HEK293 (cell line): ENCODE results near the gene MAP3K6.

Source experiments
- CTCF ChIA-PET: fragments of 350-600 bp; formaldehyde crosslinking; extraction: SDS; loops from one replicate; lab custom pipeline; 2021; ENCODE audit warnings: antibody characterized with exemption; lab: Yijun Ruan, JAX
- POLR2A ChIA-PET: fragments of 300-600 bp; formaldehyde crosslinking; extraction: SDS; loops from one replicate; lab custom pipeline; 2020; ENCODE audit warnings: antibody characterized with exemption, inconsistent platforms; lab: Yijun Ruan, JAX
- H3K27ac ChIP-seq: fragments of 200-500 bp; sonication (Bioruptor generic); 2 replicates; pipeline ENCODE4 v1.5.1; 2014; ENCODE audit warnings: low read depth, low read length, control low read depth, inconsistent platforms; ENCODE audit errors: extremely low read depth
- H3K36me3 ChIP-seq, 2 experiments: fragments of 200-500 bp in 1 of 2; sonication (Bioruptor generic) in 1 of 2; 1 replicate in 1 of 2; 2 replicates in 1 of 2; pipeline ENCODE4 v1.5.1; 2014 to 2017; ENCODE audit warnings: inconsistent platforms in 2 of 2, low read length in 2 of 2; ENCODE audit not compliant: control insufficient read depth in 2 of 2, insufficient read depth in 1 of 2
- H3K4me1 ChIP-seq: fragments of 200-500 bp; sonication (Bioruptor generic); 2 replicates; pipeline ENCODE4 v1.5.1; 2014; ENCODE audit warnings: mild to moderate bottlenecking, low read length, inconsistent platforms; ENCODE audit not compliant: control insufficient read depth, insufficient read depth
- H3K4me3 ChIP-seq: 2 replicates; pipeline ENCODE4 v1.5.1; 2011; ENCODE audit warnings: low read depth, mild to moderate bottlenecking, control low read depth, low read length, moderate library complexity
- H3K9me3 ChIP-seq: fragments of 200-500 bp; sonication (Bioruptor generic); 2 replicates; pipeline ENCODE4 v1.5.1; 2014; ENCODE audit warnings: low read depth, low read length, inconsistent platforms; ENCODE audit not compliant: control insufficient read depth, insufficient read depth
- EGR2 ChIP-seq: fragments of 450-650 bp; formaldehyde crosslinking; IDR thresholded peaks from 2 replicates; pipeline ENCODE4 v1.5.1; 2016; ENCODE audit warnings: low read depth, missing biosample characterization, missing genetic modification characterization
- KLF1 ChIP-seq: fragments of 450-650 bp; formaldehyde crosslinking; IDR thresholded peaks from 2 replicates; pipeline ENCODE4 v1.5.1; 2016; ENCODE audit warnings: missing biosample characterization, missing genetic modification characterization
- MZF1 ChIP-seq: fragments of 450-650 bp; formaldehyde crosslinking; IDR thresholded peaks from 2 replicates; pipeline ENCODE4 v1.5.1; 2017; ENCODE audit warnings: missing biosample characterization, missing genetic modification characterization, borderline replicate concordance
- SCRT2 ChIP-seq: fragments of 450-650 bp; formaldehyde crosslinking; IDR thresholded peaks from 2 replicates; pipeline ENCODE4 v1.5.1; 2016; ENCODE audit warnings: missing biosample characterization, missing genetic modification characterization
- SP3 ChIP-seq: fragments of 450-650 bp; formaldehyde crosslinking; IDR thresholded peaks from 2 replicates; pipeline ENCODE4 v1.5.1; 2016; ENCODE audit warnings: missing biosample characterization, missing genetic modification characterization
- WT1 ChIP-seq: fragments of 450-650 bp; formaldehyde crosslinking; IDR thresholded peaks from 2 replicates; pipeline ENCODE4 v1.5.1; 2016; ENCODE audit warnings: missing biosample characterization, missing genetic modification characterization
- ZBTB8A ChIP-seq: fragments of 450-650 bp; formaldehyde crosslinking; IDR thresholded peaks from 2 replicates; pipeline ENCODE4 v1.5.1; 2016; ENCODE audit warnings: missing biosample characterization, missing genetic modification characterization
- ZFHX2 ChIP-seq: fragments of 450-650 bp; formaldehyde crosslinking; conservative IDR thresholded peaks from 2 replicates; pipeline ENCODE4 v1.5.1; 2016; ENCODE audit warnings: missing biosample characterization, missing genetic modification characterization
- ZIC2 ChIP-seq: fragments of 450-650 bp; formaldehyde crosslinking; IDR thresholded peaks from 2 replicates; pipeline ENCODE4 v1.5.1; 2016; ENCODE audit warnings: missing biosample characterization, missing genetic modification characterization
- ZNF157 ChIP-seq: fragments of 450-650 bp; formaldehyde crosslinking; IDR thresholded peaks from 2 replicates; pipeline ENCODE4 v1.5.1; 2016; ENCODE audit warnings: missing biosample characterization, missing genetic modification characterization
- ZNF274 ChIP-seq, 2 experiments: fragments of 200-500 bp in 1 of 2; fragments of 450-650 bp in 1 of 2; sonication (Bioruptor generic) in 1 of 2; formaldehyde crosslinking in 1 of 2; IDR thresholded peaks; 2 replicates each; pipeline versions ENCODE4 v1.5.1 to v1.6.1; 2014 to 2016; ENCODE audit warnings: borderline replicate concordance in 1 of 2, inconsistent platforms in 1 of 2, low read length in 1 of 2, missing biosample characterization in 1 of 2, missing genetic modification characterization in 1 of 2
- ZNF335 ChIP-seq: fragments of 450-650 bp; formaldehyde crosslinking; conservative IDR thresholded peaks from 2 replicates; pipeline ENCODE4 v1.5.1; 2016; ENCODE audit warnings: missing biosample characterization, missing genetic modification characterization
- ZNF350 ChIP-seq: fragments of 450-650 bp; formaldehyde crosslinking; IDR thresholded peaks from 2 replicates; pipeline ENCODE4 v1.5.0; 2017; ENCODE audit warnings: missing biosample characterization, mild to moderate bottlenecking, missing genetic modification characterization
- ZNF398 ChIP-seq: fragments of 450-650 bp; formaldehyde crosslinking; IDR thresholded peaks from 2 replicates; pipeline ENCODE4 v1.5.1; 2017; ENCODE audit warnings: missing biosample characterization, missing genetic modification characterization
- ZNF501 ChIP-seq: fragments of 450-650 bp; formaldehyde crosslinking; IDR thresholded peaks from 2 replicates; pipeline ENCODE4 v1.5.1; 2016; ENCODE audit warnings: missing biosample characterization, missing genetic modification characterization
- ZNF544 ChIP-seq: fragments of 450-650 bp; formaldehyde crosslinking; IDR thresholded peaks from 2 replicates; pipeline ENCODE4 v1.5.0; 2017; ENCODE audit warnings: missing biosample characterization, missing genetic modification characterization
- ZNF571 ChIP-seq: fragments of 450-650 bp; formaldehyde crosslinking; IDR thresholded peaks from 2 replicates; pipeline ENCODE4 v1.5.0; 2017; ENCODE audit warnings: missing biosample characterization, missing genetic modification characterization
- ZNF600 ChIP-seq: fragments of 450-650 bp; formaldehyde crosslinking; IDR thresholded peaks from 2 replicates; pipeline ENCODE4 v1.5.1; 2016; ENCODE audit warnings: missing biosample characterization, missing genetic modification characterization
- ZNF621 ChIP-seq: fragments of 450-650 bp; formaldehyde crosslinking; IDR thresholded peaks from 2 replicates; pipeline ENCODE4 v1.5.1; 2017; ENCODE audit warnings: missing biosample characterization, missing genetic modification characterization
- ZNF639 ChIP-seq: fragments of 450-650 bp; formaldehyde crosslinking; IDR thresholded peaks from 2 replicates; pipeline ENCODE4 v1.5.1; 2016; ENCODE audit warnings: missing biosample characterization, missing genetic modification characterization
- TF ChIP-seq, protein P1 (sequence below): fragments of 450-650 bp; formaldehyde crosslinking; IDR thresholded peaks from 2 replicates; pipeline ENCODE4 v1.5.1; 2016; ENCODE audit warnings: missing biosample characterization, missing genetic modification characterization
- TF ChIP-seq, protein P2 (sequence below): fragments of 450-650 bp; formaldehyde crosslinking; IDR thresholded peaks from 2 replicates; pipeline ENCODE4 v1.5.1; 2016; ENCODE audit warnings: missing biosample characterization, missing genetic modification characterization
- TF ChIP-seq, protein P3 (sequence below): fragments of 450-650 bp; formaldehyde crosslinking; IDR thresholded peaks from 2 replicates; pipeline ENCODE4 v1.5.1; 2017; ENCODE audit warnings: missing biosample characterization, mild to moderate bottlenecking, missing genetic modification characterization, moderate library complexity

Gene MAP3K6

GRCh38 chr1:27343639-27344025 is 23.1 kb downstream of the MAP3K6 start:
- Histone ChIP-seq H3K4me3 (no peak overlapping the region; the same call in 1 of the 2 replicates), H3K9me3 (no peaks in the 10 kb centered on the region), H3K27ac (no peak overlapping the region), H3K4me1 (peaks cover 3% of the 10 kb centered on the region; the same call in 1 of the 2 replicates), H3K36me3 (peaks cover 0 to 4% of the 10 kb centered on the region in 2 experiments; a peak in 1 of 3 replicates)
- ChIA-PET CTCF (interaction anchor here (0.6 to 4.7 kb wide), 5 partner anchors 11 to 454 kb away, joined by 3 to 34 read pairs (median 3); partner anchors contain the start of gene GPN2), POLR2A (no interaction called here)
- TF ChIP-seq KLF1 (tag by site-specific recombination) = peak; percentile 14; the same call in 1 of the 2 replicates
- TF ChIP-seq ZNF571 (tag by site-specific recombination) = no peak
- TF ChIP-seq ZNF274 (IDR thresholded peaks at IDR 0.05; ENCODE audit: low read length) = no peak
- no peak for TF ChIP-seq ZNF274 (tag by site-specific recombination; IDR thresholded peaks at IDR 0.05; ENCODE audit: borderline replicate concordance)

DNA sequence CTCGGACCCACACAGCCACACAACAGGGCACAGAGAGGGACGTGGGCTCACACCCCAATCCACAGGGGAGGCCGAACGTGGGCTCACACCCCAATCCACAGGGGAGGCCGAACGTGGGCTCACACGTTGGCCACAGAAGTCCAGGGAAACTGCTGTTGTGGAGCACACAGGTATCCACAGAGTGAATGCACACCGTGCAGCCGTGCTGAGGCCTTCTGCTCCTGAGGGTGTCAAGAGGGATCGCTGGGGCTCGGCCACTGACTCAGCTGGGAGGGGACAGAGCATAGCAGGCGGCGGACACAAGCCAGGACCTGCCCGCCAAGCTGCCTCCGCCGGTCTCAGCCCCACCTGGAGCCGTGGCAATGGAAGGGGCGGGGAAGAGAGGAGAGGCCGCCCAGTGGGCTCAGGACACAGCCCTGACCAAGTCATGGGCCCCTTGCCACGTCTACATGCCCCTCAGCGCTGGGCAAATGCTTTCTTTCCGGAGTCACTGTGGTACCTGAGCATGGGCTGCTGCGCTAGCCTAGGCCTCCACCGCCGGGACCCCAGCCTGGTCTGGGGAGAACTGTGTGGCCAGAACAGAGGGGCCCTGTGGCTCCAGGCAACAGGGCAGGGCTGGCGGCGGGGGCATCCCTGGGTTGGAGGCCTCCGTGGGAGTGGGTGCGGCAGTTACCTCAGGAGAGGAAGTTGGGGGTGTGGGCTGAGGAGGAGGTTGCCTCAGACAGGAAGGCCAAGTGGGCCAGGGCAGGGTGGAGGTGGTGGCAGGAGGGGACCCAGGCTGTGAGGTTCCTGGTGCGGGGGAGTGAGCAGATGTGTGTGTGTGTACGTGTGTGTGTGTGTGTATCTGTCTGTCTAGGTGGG is 23.8 kb downstream of the MAP3K6 start:
- Histone ChIP-seq H3K27ac (no peak overlapping the region), H3K36me3 (peaks cover 0 to 6% of the 10 kb centered on the region in 2 experiments; a peak in 1 of 3 replicates), H3K9me3 (no peaks in the 10 kb centered on the region), H3K4me1 (peaks cover 3% of the 10 kb centered on the region; the same call in 1 of the 2 replicates), H3K4me3 (peak overlapping the region; percentile 27)
- ChIA-PET CTCF (interaction anchor here (0.5 to 4.7 kb wide), 8 partner anchors 10 to 865 kb away, joined by 3 to 34 read pairs (median 4); partner anchors contain the start of gene GPN2), POLR2A (interaction anchor here (2.2 kb wide), 1 partner anchor 23 kb away, joined by 8 read pairs; no protein-coding TSS in a partner anchor)
- TF ChIP-seq ZNF600 (peak; percentile 81), ZBTB8A (tag by site-specific recombination) (peak; percentile 55), EGR2 (tag by site-specific recombination) (peak; percentile 99), SCRT2 (tag by site-specific recombination) (peak; percentile 76), ZNF398 (tag by site-specific recombination) (peak; percentile 47; the same call in 1 of the 2 replicates), SP3 (tag by site-specific recombination) (peak; percentile 55), ZNF639 (tag by site-specific recombination) (no peak), MZF1 (tag by site-specific recombination) (no peak), ZNF335 (tag by site-specific recombination) (no peak), ZNF157 (tag by site-specific recombination) (no peak), WT1 (tag by site-specific recombination) (peak; percentile 34; the same call in 1 of the 2 replicates), ZFHX2 (peak; percentile 100), ZNF350 (tag by site-specific recombination) (no peak), ZNF544 (tag by site-specific recombination) (no peak), ZNF501 (tag by site-specific recombination) (no peak), KLF1 (tag by site-specific recombination) (0 out of 2 replicates have a peak, but pooled peaks have one; percentile 52), ZIC2 (peak; percentile 83), ZNF621 (tag by site-specific recombination) (no peak)
- TF ChIP-seq, protein P1, sequence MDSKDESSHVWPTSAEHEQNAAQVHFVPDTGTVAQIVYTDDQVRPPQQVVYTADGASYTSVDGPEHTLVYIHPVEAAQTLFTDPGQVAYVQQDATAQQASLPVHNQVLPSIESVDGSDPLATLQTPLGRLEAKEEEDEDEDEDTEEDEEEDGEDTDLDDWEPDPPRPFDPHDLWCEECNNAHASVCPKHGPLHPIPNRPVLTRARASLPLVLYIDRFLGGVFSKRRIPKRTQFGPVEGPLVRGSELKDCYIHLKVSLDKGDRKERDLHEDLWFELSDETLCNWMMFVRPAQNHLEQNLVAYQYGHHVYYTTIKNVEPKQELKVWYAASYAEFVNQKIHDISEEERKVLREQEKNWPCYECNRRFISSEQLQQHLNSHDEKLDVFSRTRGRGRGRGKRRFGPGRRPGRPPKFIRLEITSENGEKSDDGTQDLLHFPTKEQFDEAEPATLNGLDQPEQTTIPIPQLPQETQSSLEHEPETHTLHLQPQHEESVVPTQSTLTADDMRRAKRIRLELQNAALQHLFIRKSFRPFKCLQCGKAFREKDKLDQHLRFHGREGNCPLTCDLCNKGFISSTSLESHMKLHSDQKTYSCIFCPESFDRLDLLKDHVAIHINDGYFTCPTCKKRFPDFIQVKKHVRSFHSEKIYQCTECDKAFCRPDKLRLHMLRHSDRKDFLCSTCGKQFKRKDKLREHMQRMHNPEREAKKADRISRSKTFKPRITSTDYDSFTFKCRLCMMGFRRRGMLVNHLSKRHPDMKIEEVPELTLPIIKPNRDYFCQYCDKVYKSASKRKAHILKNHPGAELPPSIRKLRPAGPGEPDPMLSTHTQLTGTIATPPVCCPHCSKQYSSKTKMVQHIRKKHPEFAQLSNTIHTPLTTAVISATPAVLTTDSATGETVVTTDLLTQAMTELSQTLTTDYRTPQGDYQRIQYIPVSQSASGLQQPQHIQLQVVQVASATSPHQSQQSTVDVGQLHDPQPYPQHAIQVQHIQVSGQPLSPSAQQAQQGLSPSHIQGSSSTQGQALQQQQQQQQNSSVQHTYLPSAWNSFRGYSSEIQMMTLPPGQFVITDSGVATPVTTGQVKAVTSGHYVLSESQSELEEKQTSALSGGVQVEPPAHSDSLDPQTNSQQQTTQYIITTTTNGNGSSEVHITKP (tag by site-specific recombination) = peak; percentile 87
- TF ChIP-seq, protein P2, sequence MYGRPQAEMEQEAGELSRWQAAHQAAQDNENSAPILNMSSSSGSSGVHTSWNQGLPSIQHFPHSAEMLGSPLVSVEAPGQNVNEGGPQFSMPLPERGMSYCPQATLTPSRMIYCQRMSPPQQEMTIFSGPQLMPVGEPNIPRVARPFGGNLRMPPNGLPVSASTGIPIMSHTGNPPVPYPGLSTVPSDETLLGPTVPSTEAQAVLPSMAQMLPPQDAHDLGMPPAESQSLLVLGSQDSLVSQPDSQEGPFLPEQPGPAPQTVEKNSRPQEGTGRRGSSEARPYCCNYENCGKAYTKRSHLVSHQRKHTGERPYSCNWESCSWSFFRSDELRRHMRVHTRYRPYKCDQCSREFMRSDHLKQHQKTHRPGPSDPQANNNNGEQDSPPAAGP = peak; percentile 65
- TF ChIP-seq, protein P3, sequence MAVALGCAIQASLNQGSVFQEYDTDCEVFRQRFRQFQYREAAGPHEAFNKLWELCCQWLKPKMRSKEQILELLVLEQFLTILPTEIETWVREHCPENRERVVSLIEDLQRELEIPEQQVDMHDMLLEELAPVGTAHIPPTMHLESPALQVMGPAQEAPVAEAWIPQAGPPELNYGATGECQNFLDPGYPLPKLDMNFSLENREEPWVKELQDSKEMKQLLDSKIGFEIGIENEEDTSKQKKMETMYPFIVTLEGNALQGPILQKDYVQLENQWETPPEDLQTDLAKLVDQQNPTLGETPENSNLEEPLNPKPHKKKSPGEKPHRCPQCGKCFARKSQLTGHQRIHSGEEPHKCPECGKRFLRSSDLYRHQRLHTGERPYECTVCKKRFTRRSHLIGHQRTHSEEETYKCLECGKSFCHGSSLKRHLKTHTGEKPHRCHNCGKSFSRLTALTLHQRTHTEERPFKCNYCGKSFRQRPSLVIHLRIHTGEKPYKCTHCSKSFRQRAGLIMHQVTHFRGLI (tag by site-specific recombination) = no peak
